ENCODE measurements around the gene FUT9. TPM values are rescaled to one million over a fixed set of nuclear protein-coding genes. Genes with fewer than 3 reads are reported as not detected.

Gene FUT9
- total RNA-seq, 2 experiments from 2014 or later: not detected

DNA sequence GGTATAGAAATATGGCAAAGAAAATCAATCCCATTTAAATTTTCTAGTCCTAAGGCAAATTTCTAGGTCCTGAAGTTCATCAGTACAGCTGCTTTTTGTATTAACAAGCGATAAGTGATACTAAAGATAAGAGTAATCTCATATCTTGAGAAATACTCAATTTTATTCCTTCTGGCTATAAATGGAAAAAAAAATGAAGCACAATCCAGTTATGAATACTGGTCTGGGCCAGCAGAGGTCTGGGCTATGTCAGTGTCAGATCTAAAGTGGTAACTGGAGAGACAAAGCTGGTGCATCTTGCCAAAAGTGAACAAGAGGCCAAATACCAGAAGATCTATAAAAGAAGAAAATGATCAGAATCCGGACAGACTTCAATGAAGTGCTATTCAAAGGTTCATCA lies 126.4 kb downstream of the FUT9 start:
- POLR2A ChIA-PET: no interaction called here
- no TSS peak for BruUV-seq (replicated peaks)

DNA sequence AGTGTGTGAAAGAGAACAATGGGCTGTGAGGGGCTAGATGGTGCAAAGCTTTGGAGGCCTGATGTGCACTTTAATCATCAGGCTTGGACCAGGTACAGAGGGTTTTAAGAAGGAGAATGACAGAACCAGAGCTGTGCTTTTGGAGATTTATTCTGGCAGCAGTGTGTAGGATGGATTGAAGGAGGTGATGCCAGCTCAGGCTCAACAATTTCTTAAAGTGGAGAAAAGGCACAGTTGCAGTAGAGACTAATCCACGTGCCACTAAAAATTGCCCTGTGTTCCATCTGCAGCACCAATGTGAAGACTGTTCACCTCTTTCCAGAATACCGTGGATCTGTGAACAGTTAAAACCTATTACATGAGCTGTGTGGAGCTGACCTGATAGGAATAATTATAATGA lies 134.7 kb downstream of the FUT9 start:
- no TSS peak for BruUV-seq (replicated peaks)
- Histone ChIP-seq H3K9me3 (ENCODE audit: low read length) (no peaks in the 10 kb centered on the region), H3K4me3 (ENCODE audit: low read depth, low read length, poor library complexity, severe bottlenecking) (no peak overlapping the region), H3K4me2 (ENCODE audit: low read length) (no peak overlapping the region), H3K36me3 (ENCODE audit: insufficient read depth, low read length) (no peaks in the 10 kb centered on the region), H4K20me1 (ENCODE audit: insufficient read depth, low read length) (no peaks in the 10 kb centered on the region; the same call in 1 of the 2 replicates), H3K79me2 (ENCODE audit: insufficient read depth, low read depth, low read length) (no peaks in the 10 kb centered on the region), H3K4me1 (ENCODE audit: insufficient read depth, low read length, poor library complexity, severe bottlenecking) (no peaks in the 10 kb centered on the region), H2AFZ (ENCODE audit: low read length) (no peak overlapping the region), H3K27ac (ENCODE audit: low read depth, low read length, poor library complexity, severe bottlenecking) (no peak overlapping the region), H3K9me2 (ENCODE audit: insufficient read depth, low read length) (no peaks in the 10 kb centered on the region)
- no peak for TF ChIP-seq EZH2phosphoT487 (IDR thresholded peaks at IDR 0.05; ENCODE audit: borderline replicate concordance, low read depth, low read length)
- TF ChIP-seq, protein P1, sequence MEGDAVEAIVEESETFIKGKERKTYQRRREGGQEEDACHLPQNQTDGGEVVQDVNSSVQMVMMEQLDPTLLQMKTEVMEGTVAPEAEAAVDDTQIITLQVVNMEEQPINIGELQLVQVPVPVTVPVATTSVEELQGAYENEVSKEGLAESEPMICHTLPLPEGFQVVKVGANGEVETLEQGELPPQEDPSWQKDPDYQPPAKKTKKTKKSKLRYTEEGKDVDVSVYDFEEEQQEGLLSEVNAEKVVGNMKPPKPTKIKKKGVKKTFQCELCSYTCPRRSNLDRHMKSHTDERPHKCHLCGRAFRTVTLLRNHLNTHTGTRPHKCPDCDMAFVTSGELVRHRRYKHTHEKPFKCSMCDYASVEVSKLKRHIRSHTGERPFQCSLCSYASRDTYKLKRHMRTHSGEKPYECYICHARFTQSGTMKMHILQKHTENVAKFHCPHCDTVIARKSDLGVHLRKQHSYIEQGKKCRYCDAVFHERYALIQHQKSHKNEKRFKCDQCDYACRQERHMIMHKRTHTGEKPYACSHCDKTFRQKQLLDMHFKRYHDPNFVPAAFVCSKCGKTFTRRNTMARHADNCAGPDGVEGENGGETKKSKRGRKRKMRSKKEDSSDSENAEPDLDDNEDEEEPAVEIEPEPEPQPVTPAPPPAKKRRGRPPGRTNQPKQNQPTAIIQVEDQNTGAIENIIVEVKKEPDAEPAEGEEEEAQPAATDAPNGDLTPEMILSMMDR (conservative IDR thresholded peaks at IDR 0.05; ENCODE audit: low read length): no peak
- intact Hi-C loops (cut with micrococcal nuclease; ENCODE audit: unreplicated experiment): no loop called here
- POLR2A ChIA-PET: no interaction called here
- CTCF ChIA-PET (ENCODE audit: unreplicated experiment): no interaction called here
- no peak for DNase-seq (ENCODE audit: low spot score)

More for the DNA sequence above, 126.4 kb downstream of the FUT9 start:
- no peaks in the 10 kb centered on the region for H3K9me2 ChIP-seq (ENCODE audit: insufficient read depth, low read length)
- intact Hi-C loops (cut with micrococcal nuclease; ENCODE audit: unreplicated experiment): no loop called here
- H2AFZ ChIP-seq (ENCODE audit: low read length): no peak overlapping the region
- H3K79me2 ChIP-seq (ENCODE audit: insufficient read depth, low read depth, low read length): no peaks in the 10 kb centered on the region
- no peak overlapping the region for H3K4me3 ChIP-seq (ENCODE audit: low read depth, low read length, poor library complexity, severe bottlenecking)
- H3K4me1 ChIP-seq (ENCODE audit: insufficient read depth, low read length, poor library complexity, severe bottlenecking): no peaks in the 10 kb centered on the region
- no peaks in the 10 kb centered on the region for H4K20me1 ChIP-seq (ENCODE audit: insufficient read depth, low read length)
- H3K36me3 ChIP-seq (ENCODE audit: insufficient read depth, low read length): no peaks in the 10 kb centered on the region
- H3K27ac ChIP-seq (ENCODE audit: low read depth, low read length, poor library complexity, severe bottlenecking): no peak overlapping the region
- no peaks in the 10 kb centered on the region for H3K9me3 ChIP-seq (ENCODE audit: low read length)
- DNase-seq (ENCODE audit: low spot score): no peak
- H3K4me2 ChIP-seq (ENCODE audit: low read length): no peak overlapping the region
- no peak for TF ChIP-seq EZH2phosphoT487 (IDR thresholded peaks at IDR 0.05; ENCODE audit: borderline replicate concordance, low read depth, low read length)
- TF ChIP-seq, protein P1 (conservative IDR thresholded peaks at IDR 0.05; ENCODE audit: low read length): no peak
- CTCF ChIA-PET (ENCODE audit: unreplicated experiment): no interaction called here

DNA sequence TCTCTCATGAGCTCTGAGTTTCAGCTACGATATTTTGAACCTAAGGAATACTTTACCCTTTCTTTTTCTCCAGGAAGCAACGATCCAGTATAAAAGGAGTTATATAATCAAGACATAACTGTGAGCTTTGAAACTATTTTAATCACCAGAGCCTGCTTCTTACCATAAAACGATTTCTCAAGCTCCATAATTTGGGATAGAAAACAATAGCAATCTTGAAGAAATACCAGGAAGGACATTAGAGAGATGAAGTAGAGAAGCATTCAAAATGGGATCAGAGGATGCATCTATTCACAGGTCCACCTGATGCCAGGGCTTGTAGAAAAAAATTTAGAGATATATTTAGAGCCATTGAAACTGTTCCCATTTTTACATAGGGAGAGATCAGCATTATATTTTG lies 135.9 kb downstream of the FUT9 start:
- no peaks in the 10 kb centered on the region for H3K9me2 ChIP-seq (ENCODE audit: insufficient read depth, low read length)
- ChIA-PET POLR2A (interaction anchor here (0.6 kb wide), 1 partner anchor 870 kb away, joined by 3 read pairs; no protein-coding TSS in a partner anchor), CTCF (ENCODE audit: unreplicated experiment) (no interaction called here)
- H2AFZ ChIP-seq (ENCODE audit: low read length): no peak overlapping the region
- no peak for DNase-seq (ENCODE audit: low spot score)
- no peaks in the 10 kb centered on the region for H3K4me1 ChIP-seq (ENCODE audit: insufficient read depth, low read length, poor library complexity, severe bottlenecking)
- H3K9me3 ChIP-seq (ENCODE audit: low read length): no peaks in the 10 kb centered on the region
- TF ChIP-seq, protein P1 (conservative IDR thresholded peaks at IDR 0.05; ENCODE audit: low read length): no peak
- no peak for TF ChIP-seq EZH2phosphoT487 (IDR thresholded peaks at IDR 0.05; ENCODE audit: borderline replicate concordance, low read depth, low read length)
- H4K20me1 ChIP-seq (ENCODE audit: insufficient read depth, low read length): no peaks in the 10 kb centered on the region; the same call in 1 of the 2 replicates
- no peak overlapping the region for H3K4me3 ChIP-seq (ENCODE audit: low read depth, low read length, poor library complexity, severe bottlenecking)
- no peaks in the 10 kb centered on the region for H3K36me3 ChIP-seq (ENCODE audit: insufficient read depth, low read length)
- no peak overlapping the region for H3K27ac ChIP-seq (ENCODE audit: low read depth, low read length, poor library complexity, severe bottlenecking)
- no peak overlapping the region for H3K4me2 ChIP-seq (ENCODE audit: low read length)
- H3K79me2 ChIP-seq (ENCODE audit: insufficient read depth, low read depth, low read length): no peaks in the 10 kb centered on the region
- no TSS peak for BruUV-seq (replicated peaks)
- intact Hi-C loops (cut with micrococcal nuclease; ENCODE audit: unreplicated experiment): no loop called here
